Measurements from ENCODE around the gene TTC13.

The TTC13 gene

DNA sequence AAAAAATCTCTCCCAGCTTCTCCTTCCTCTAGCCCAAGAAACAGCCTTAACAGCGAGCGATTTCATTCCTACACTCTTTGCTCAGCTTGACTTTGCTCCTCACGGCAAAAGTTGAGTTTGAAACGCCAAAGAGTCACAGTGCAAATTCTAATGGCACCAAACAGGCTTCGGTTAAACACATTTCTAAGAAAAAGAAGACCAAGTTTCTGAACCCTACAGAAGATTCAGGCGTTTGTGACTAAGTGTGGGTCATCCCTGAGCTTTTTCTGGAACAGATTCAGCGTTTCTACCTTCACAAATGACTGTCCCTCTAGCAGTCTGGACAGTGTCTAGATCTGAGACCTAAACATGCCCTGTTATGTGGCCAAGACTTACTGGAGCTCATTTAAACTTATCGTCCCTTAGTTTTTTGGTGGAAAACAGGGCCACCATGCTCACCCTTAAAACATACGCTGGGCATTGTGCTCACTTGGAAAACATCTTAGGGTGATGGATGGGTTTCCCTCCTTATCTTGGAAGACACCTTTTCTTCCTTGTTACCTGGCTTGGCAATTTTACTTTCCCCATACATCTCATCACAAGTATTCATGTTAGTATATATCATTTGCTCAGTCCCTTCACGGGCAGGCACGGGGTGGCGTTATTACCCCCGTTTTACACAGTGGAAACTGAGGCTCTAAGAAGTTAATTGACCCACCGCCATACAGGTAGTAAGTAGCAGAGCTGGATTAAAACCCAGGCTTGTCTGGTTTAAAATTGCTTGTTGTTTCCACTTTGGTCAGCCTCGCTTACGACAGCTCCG lies 111.4 kb downstream of the TTC13 start:
- no peak overlapping the region for H3K27ac ChIP-seq (ENCODE audit: low read length)

DNA sequence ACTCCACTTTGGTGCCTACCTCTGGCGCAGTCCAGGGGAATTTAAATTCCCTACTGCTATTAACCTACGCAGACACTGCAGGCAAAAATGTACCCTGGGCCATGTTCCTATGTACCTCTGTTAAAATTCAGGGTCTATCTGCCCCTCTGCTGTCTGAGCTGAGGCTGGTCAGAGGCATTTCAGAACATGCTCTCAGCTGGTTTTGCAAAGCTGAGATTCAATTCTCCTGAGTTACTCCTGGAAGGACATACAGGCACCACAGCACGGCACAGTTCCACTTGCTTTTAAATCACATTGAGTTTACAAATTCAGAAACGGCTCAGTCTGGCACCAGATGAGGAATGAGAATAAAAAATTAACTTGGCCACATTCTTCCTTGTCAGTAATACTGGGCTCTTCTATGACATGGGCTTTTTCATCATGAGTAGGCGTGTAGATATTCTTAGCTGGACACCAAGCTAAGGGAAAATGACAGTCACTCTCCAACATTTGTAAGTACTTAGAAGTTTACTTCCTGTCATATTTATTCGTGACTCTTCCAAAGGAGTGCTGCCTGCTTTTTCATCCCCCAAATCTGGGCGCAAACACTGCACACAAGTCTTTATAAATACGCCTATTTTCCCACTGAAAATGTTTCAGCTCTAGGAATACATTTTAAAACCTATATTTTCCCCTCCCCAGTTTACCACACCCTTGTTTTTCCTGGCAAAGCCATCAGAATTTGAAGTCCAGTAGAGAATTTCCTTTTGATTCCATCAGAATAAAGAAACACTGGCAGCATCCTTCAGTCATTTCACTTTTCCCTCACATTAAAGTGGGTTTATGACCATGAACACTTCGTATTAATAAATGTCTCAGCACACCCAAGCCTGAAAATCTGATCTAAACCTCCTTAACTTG lies 112.2 kb downstream of the TTC13 start:
- Histone ChIP-seq H3K27ac (ENCODE audit: low read length) (no peak overlapping the region), H3K27me3 (ENCODE audit: control insufficient read depth, insufficient read depth, low read length) (peaks cover 10% of the 10 kb centered on the region), H3K4me1 (ENCODE audit: control insufficient read depth, low read depth, low read length) (peaks cover 20% of the 10 kb centered on the region), H3K9me3 (ENCODE audit: control insufficient read depth, low read depth, low read length) (no peaks in the 10 kb centered on the region), H3K9ac (ENCODE audit: low read length) (no peak overlapping the region), H3K4me3 (ENCODE audit: low read length) (peak overlapping the region; percentile 92), H3K36me3 (ENCODE audit: control insufficient read depth, low read depth, low read length) (no peaks in the 10 kb centered on the region)

More for the DNA sequence above, 111.4 kb downstream of the TTC13 start:
- Histone ChIP-seq H3K4me1 (ENCODE audit: control insufficient read depth, low read depth, low read length) (peaks cover 20% of the 10 kb centered on the region), H3K9me3 (ENCODE audit: control insufficient read depth, low read depth, low read length) (no peaks in the 10 kb centered on the region), H3K27me3 (ENCODE audit: control insufficient read depth, insufficient read depth, low read length) (peaks cover 10% of the 10 kb centered on the region), H3K9ac (ENCODE audit: low read length) (peak overlapping the region; percentile 77), H3K4me3 (ENCODE audit: low read length) (peak overlapping the region; percentile 92), H3K36me3 (ENCODE audit: control insufficient read depth, low read depth, low read length) (no peaks in the 10 kb centered on the region)

DNA sequence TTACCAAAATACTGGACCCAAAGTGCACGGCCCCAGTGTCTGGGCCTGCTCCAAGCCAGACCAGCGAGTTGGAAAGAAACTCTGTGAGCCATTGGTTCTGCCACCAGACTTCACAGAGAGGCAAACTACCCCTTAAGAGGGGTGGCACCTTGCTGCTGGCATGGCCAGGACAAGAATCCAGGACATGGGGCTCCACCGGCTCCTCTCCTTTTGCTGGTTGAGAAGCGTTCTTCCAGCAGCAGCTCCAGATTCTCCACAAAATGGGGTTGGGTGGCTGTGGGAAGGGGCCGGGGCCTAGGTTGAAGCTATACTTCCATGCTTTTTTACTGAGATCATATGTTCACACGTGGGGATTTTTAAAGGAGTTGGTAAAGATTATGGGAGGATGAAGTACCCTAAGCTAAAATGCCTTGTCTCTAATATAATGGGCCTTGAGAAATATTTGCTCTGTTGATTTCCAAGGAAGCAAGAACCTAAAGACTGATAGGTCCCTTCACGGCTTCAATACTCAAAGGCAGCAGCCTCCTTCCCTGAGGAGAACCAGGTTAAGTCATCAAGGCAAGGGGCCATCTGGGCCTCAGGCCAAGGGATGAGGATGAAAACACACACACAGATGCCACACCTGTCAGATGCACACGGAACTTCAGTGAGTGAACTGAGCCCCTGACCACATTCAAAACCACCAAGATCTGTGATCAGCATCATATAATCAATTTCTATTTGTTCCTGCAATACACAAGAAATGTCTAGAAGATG lies 113.4 kb downstream of the TTC13 start:
- Histone ChIP-seq H3K36me3 (ENCODE audit: control insufficient read depth, low read depth, low read length) (no peaks in the 10 kb centered on the region), H3K4me1 (ENCODE audit: control insufficient read depth, low read depth, low read length) (peaks cover 20% of the 10 kb centered on the region), H3K9ac (ENCODE audit: low read length) (no peak overlapping the region), H3K27ac (ENCODE audit: low read length) (no peak overlapping the region), H3K4me3 (ENCODE audit: low read length) (no peak overlapping the region), H3K27me3 (ENCODE audit: control insufficient read depth, insufficient read depth, low read length) (peaks cover 10% of the 10 kb centered on the region), H3K9me3 (ENCODE audit: control insufficient read depth, low read depth, low read length) (no peaks in the 10 kb centered on the region)

DNA sequence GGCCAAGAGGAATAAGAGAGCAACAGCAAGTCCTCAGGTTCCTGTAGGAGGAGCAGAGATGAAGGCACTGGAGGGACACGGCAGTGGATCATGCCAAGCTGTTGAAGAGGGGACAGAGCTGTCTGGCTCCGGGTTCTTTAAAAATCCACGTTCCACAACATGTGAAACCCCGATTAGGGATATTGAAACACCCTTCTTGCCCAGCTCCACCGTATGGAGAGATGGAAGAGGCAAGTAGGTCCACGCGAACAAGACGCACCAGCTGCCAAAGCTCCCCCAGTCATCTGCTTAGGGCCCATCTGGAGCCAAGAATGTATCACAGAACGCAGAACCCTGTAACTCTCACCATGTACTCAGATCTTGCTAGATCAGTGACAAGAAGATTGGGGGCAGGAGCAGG lies 114.2 kb downstream of the TTC13 start:
- no peaks in the 10 kb centered on the region for H3K9me3 ChIP-seq (ENCODE audit: control insufficient read depth, low read depth, low read length)
- H3K4me1 ChIP-seq (ENCODE audit: control insufficient read depth, low read depth, low read length) = peaks cover 14% of the 10 kb centered on the region
- H3K9ac ChIP-seq (ENCODE audit: low read length) = no peak overlapping the region
- H3K36me3 ChIP-seq (ENCODE audit: control insufficient read depth, low read depth, low read length) = no peaks in the 10 kb centered on the region
- H3K27me3 ChIP-seq (ENCODE audit: control insufficient read depth, insufficient read depth, low read length) = peaks cover 10% of the 10 kb centered on the region
- H3K4me3 ChIP-seq (ENCODE audit: low read length) = no peak overlapping the region
- no peak overlapping the region for H3K27ac ChIP-seq (ENCODE audit: low read length)

DNA sequence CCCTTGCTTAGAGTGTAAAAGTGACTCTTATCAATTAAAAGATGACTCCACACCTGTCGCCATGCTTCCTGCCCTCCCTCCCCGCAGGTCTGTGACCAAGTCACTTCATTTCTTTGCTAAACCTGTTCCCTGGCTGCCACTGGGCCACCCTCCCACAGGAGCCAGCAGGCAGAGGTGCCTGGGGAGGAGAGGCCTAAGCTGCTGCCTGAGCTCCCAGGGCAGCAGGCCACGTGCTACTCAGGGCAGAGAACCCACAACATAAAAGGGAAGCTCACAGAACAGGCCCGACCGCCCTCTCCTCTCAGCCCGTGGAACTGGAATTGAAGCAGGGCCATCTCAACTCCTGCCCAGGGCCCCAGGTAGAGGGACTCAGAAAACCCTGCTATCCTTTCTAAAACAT lies 115.2 kb downstream of the TTC13 start:
- no peaks in the 10 kb centered on the region for H3K9me3 ChIP-seq (ENCODE audit: control insufficient read depth, low read depth, low read length)
- H3K27me3 ChIP-seq (ENCODE audit: control insufficient read depth, insufficient read depth, low read length) = peaks cover 10% of the 10 kb centered on the region
- no peaks in the 10 kb centered on the region for H3K36me3 ChIP-seq (ENCODE audit: control insufficient read depth, low read depth, low read length)
- peaks cover 15% of the 10 kb centered on the region for H3K4me1 ChIP-seq (ENCODE audit: control insufficient read depth, low read depth, low read length)
- no peak overlapping the region for H3K27ac ChIP-seq (ENCODE audit: low read length)
- H3K9ac ChIP-seq (ENCODE audit: low read length) = no peak overlapping the region
- no peak overlapping the region for H3K4me3 ChIP-seq (ENCODE audit: low read length)

DNA sequence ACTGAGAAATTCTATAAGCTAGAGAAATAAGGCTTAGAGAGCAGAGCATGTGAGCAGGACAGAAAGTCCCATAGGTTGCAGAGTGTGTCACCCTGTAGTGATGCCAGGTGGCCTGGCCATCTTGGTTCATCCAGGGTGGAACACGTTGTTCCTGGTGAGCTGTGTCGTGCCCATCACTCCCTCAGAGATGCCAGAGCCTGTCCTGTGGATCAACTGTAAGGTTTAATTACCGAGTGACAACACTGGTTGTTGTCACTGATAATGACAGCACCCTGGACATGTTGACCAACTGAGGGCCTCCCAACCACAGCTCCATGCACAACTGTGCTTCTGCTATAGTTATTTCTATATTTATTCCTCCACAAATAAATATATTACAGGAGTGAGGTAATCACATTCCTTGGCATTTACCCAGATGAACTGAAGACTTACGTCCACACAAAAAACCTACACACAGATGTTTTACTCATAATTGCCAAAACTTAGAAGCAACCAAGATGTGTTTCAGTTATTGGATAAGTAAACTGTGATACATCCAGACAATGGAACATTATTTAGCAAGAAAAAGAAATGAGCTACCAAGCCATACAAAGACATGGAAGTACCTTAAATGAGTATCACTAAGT lies 116.6 kb downstream of the TTC13 start:
- no peak overlapping the region for H3K27ac ChIP-seq (ENCODE audit: low read length)
- no peaks in the 10 kb centered on the region for H3K9me3 ChIP-seq (ENCODE audit: control insufficient read depth, low read depth, low read length)
- H3K36me3 ChIP-seq (ENCODE audit: control insufficient read depth, low read depth, low read length) = no peaks in the 10 kb centered on the region
- H3K27me3 ChIP-seq (ENCODE audit: control insufficient read depth, insufficient read depth, low read length) = peaks cover 4% of the 10 kb centered on the region
- peaks cover 15% of the 10 kb centered on the region for H3K4me1 ChIP-seq (ENCODE audit: control insufficient read depth, low read depth, low read length)
- H3K4me3 ChIP-seq (ENCODE audit: low read length) = no peak overlapping the region
- no peak overlapping the region for H3K9ac ChIP-seq (ENCODE audit: low read length)

DNA sequence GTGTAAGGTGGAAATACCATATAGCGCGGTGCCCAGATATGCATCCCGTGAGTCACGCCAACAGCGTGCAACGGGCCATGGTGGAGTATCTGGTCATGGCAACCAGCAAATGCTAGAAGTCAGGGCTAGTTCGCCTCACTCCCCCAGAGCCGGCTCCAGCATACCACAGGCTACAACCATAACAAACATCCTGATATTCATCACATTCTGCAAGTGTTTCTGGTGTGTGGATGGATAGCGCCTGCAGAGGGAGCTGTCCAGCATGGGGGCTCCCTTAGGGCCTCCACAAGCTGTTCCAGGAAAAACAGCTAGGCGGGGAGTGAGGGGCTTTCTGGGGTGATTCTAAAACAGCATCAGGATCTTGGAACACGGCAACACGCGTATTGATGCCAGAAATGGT lies 117.2 kb downstream of the TTC13 start:
- Histone ChIP-seq H3K27me3 (ENCODE audit: control insufficient read depth, insufficient read depth, low read length) (no peaks in the 10 kb centered on the region), H3K27ac (ENCODE audit: low read length) (no peak overlapping the region), H3K9me3 (ENCODE audit: control insufficient read depth, low read depth, low read length) (no peaks in the 10 kb centered on the region), H3K9ac (ENCODE audit: low read length) (no peak overlapping the region), H3K4me3 (ENCODE audit: low read length) (no peak overlapping the region), H3K36me3 (ENCODE audit: control insufficient read depth, low read depth, low read length) (no peaks in the 10 kb centered on the region), H3K4me1 (ENCODE audit: control insufficient read depth, low read depth, low read length) (peaks cover 15% of the 10 kb centered on the region)

DNA sequence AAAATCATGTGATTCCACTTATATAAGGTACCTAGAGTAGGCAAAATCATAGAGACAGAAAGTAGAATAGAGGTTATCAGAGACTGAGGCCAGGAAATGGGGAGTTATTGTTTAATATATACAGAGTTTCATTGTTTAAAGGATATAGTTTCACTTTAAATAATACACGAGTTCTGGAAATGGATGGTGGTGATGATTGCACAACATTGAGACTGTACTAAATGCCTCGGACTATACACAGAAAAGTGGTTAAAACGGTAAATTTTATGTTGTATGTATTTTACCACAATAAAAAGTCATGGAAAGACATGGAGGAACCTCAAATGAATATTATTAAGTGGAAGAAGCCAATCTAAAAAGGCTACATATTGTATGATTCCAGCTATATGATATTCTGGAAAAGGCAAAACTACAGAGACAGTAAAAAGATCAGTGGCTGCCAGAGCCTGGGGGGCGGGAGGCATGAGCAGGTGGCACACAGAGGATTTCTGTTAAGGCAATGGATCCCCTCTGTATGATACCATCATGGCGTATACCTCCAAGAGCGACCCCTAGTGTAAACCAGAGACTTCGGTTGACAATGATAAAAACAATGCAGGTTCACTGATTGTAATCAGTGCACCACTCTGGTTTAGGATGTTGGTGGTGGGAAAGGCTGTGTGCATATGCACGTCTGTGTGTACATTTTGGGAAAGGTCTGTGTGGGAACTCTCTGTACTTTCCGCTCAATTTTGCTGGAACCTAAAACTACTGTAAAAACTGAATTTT lies 117.9 kb downstream of the TTC13 start:
- no peaks in the 10 kb centered on the region for H3K9me3 ChIP-seq (ENCODE audit: control insufficient read depth, low read depth, low read length)
- no peaks in the 10 kb centered on the region for H3K27me3 ChIP-seq (ENCODE audit: control insufficient read depth, insufficient read depth, low read length)
- H3K36me3 ChIP-seq (ENCODE audit: control insufficient read depth, low read depth, low read length) = no peaks in the 10 kb centered on the region

DNA sequence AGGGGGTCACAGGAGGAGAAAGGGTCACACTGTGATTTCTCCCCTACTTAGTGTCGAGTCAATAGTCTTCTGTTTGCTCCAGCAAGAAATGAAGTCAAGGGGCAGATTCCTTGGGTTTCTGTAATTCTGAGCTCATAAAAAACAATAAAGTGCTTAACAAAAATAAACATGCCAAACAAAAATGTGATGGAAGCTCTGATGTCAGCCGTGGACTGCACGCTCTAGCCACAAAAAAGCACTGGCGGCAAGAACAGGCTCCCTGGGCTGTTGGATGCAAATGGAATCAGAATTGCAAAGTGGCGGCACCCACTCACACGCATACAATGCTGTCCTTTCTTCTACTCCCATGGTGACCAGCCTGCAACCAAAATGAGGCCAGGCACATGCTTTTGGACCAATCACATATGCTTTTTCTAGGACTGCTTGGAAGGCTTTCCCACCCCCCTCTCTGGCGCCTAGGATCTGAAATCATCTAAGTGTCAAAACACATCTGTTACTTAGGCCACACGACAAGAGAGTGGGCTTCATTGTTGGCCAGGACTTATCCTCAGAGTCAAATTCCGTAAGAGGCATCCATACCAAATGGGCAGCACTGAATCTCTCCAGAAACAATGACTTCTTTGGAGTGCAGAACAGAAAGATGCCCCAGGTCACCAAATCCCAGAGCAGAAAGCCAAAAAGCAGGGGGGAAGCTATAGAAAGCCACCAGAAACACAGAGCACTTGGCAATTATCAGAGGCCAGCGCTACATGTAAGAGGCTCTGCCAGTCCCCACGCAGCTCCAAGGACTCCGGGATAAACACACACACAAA lies 119.5 kb downstream of the TTC13 start:
- no peak overlapping the region for H3K9ac ChIP-seq (ENCODE audit: low read length)
- H3K27me3 ChIP-seq (ENCODE audit: control insufficient read depth, insufficient read depth, low read length) = no peaks in the 10 kb centered on the region
- H3K4me1 ChIP-seq (ENCODE audit: control insufficient read depth, low read depth, low read length) = peaks cover 19% of the 10 kb centered on the region
- H3K4me3 ChIP-seq (ENCODE audit: low read length) = no peak overlapping the region
- H3K9me3 ChIP-seq (ENCODE audit: control insufficient read depth, low read depth, low read length) = no peaks in the 10 kb centered on the region
- no peak overlapping the region for H3K27ac ChIP-seq (ENCODE audit: low read length)
- peaks cover 12% of the 10 kb centered on the region for H3K36me3 ChIP-seq (ENCODE audit: control insufficient read depth, low read depth, low read length)

More for the DNA sequence above, 117.9 kb downstream of the TTC13 start:
- Histone ChIP-seq H3K4me3 (ENCODE audit: low read length) (no peak overlapping the region), H3K27ac (ENCODE audit: low read length) (no peak overlapping the region), H3K9ac (ENCODE audit: low read length) (no peak overlapping the region), H3K4me1 (ENCODE audit: control insufficient read depth, low read depth, low read length) (peaks cover 19% of the 10 kb centered on the region)

DNA sequence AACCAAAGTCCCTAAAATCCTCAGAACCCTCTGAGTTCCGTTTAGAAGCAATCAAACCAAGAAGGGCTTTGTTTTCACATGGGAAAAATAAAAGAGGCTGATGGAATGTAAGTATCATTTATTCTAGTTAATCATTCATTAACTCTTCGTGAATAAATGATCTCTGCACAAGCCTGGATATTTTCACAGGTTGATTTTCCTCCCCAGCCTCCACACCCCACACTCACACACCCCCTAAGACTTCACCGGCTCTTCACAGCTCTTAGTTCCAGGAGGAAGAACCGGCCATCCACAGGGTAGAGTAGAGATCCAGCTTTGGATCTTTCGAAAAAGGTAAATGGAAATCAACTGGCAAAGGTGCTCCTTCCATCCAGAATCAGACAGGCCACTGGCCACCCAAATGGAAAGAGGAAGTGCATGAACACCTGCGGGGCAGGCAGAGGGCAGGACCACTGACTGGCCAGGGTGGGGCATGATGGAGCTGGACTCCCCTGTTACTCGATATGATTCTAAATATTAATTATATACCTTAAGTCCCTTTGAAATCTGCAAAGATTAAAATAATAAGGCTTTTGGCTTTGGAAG lies 120.3 kb downstream of the TTC13 start:
- H3K4me1 ChIP-seq (ENCODE audit: control insufficient read depth, low read depth, low read length) = peaks cover 18% of the 10 kb centered on the region

More for the DNA sequence above, 120.3 kb downstream of the TTC13 start:
- Histone ChIP-seq H3K4me3 (ENCODE audit: low read length) (no peak overlapping the region), H3K27ac (ENCODE audit: low read length) (no peak overlapping the region), H3K9me3 (ENCODE audit: control insufficient read depth, low read depth, low read length) (no peaks in the 10 kb centered on the region), H3K36me3 (ENCODE audit: control insufficient read depth, low read depth, low read length) (peaks cover 12% of the 10 kb centered on the region), H3K27me3 (ENCODE audit: control insufficient read depth, insufficient read depth, low read length) (no peaks in the 10 kb centered on the region), H3K9ac (ENCODE audit: low read length) (no peak overlapping the region)

All from iPS-18a (cell line).